Mesothelial cell of epicardium (in vitro differentiated cells): ENCODE results near the gene MRAP2. TPM values are rescaled to one million over a fixed set of nuclear protein-coding genes. Genes with fewer than 3 reads are reported as not detected.

ENCODE experiments used
- DNase-seq, 2 experiments: peaks; one replicate each; pipeline ENCODE4 v3.0.0; 2021; ENCODE audit warnings: low spot score in 2 of 2; ENCODE audit not compliant: unreplicated experiment in 2 of 2
- H3K27ac Mint-ChIP-seq: 2 replicates; pipeline ENCODE4 v1.8.0; 2021; ENCODE audit warnings: mixed read lengths
- H3K27me3 Mint-ChIP-seq: 2 replicates; pipeline ENCODE4 v1.8.0; 2021; ENCODE audit warnings: low read depth, mixed read lengths
- H3K36me3 Mint-ChIP-seq: 2 replicates; pipeline ENCODE4 v1.8.0; 2021; ENCODE audit warnings: mixed read lengths
- H3K4me1 Mint-ChIP-seq: 2 replicates; pipeline ENCODE4 v1.8.0; 2021; ENCODE audit warnings: mixed read lengths
- H3K4me3 Mint-ChIP-seq: 2 replicates; pipeline ENCODE4 v1.8.0; 2021; ENCODE audit warnings: mild to moderate bottlenecking, moderate library complexity, mixed read lengths
- H3K9me3 Mint-ChIP-seq: 2 replicates; pipeline ENCODE4 v1.8.0; 2021; ENCODE audit warnings: mixed read lengths
- total RNA-seq: library from RNA; stranded (reverse); gene quantifications from 3 replicates; pipeline ENCODE4 v1.2.1, GENCODE V29; 2021
- TF ChIP-seq, protein P1 (sequence below): fragments of 200-600 bp; sonication (generic); IDR thresholded peaks from one replicate; pipeline ENCODE4 v1.5.0; 2021; ENCODE audit warnings: antibody characterized with exemption; ENCODE audit not compliant: unreplicated experiment

The MRAP2 gene
- total RNA-seq, 1 donor from 2014 or later = 2.7 TPM

- Mint-ChIP-seq H3K27ac (no peak overlapping the region), H3K4me3 (no peak overlapping the region), H3K36me3 (no peaks in the 10 kb centered on the region), H3K4me1 (peaks cover 25% of the 10 kb centered on the region), H3K9me3 (no peaks in the 10 kb centered on the region), H3K27me3 (no peaks in the 10 kb centered on the region)
- TF ChIP-seq, protein P1, sequence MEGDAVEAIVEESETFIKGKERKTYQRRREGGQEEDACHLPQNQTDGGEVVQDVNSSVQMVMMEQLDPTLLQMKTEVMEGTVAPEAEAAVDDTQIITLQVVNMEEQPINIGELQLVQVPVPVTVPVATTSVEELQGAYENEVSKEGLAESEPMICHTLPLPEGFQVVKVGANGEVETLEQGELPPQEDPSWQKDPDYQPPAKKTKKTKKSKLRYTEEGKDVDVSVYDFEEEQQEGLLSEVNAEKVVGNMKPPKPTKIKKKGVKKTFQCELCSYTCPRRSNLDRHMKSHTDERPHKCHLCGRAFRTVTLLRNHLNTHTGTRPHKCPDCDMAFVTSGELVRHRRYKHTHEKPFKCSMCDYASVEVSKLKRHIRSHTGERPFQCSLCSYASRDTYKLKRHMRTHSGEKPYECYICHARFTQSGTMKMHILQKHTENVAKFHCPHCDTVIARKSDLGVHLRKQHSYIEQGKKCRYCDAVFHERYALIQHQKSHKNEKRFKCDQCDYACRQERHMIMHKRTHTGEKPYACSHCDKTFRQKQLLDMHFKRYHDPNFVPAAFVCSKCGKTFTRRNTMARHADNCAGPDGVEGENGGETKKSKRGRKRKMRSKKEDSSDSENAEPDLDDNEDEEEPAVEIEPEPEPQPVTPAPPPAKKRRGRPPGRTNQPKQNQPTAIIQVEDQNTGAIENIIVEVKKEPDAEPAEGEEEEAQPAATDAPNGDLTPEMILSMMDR = no peak
- DNase-seq = no peak
These were observed 24.3 kb downstream of the MRAP2 start for GRCh38 chr6:84057908-84058307.

- no peaks in the 10 kb centered on the region for H3K27me3 Mint-ChIP-seq
- peaks cover 24% of the 10 kb centered on the region for H3K4me1 Mint-ChIP-seq
- H3K27ac Mint-ChIP-seq = no peak overlapping the region
- no peaks in the 10 kb centered on the region for H3K36me3 Mint-ChIP-seq
- TF ChIP-seq, protein P1 = no peak
- H3K4me3 Mint-ChIP-seq = no peak overlapping the region
- no peak for DNase-seq
- no peaks in the 10 kb centered on the region for H3K9me3 Mint-ChIP-seq
These were observed 25.5 kb downstream of the MRAP2 start for GRCh38 chr6:84059082-84059481.

GRCh38 chr6:84061174-84061573 is 27.6 kb downstream of the MRAP2 start:
- Mint-ChIP-seq H3K27me3 (no peaks in the 10 kb centered on the region), H3K9me3 (no peaks in the 10 kb centered on the region), H3K27ac (no peak overlapping the region), H3K4me3 (no peak overlapping the region), H3K36me3 (no peaks in the 10 kb centered on the region), H3K4me1 (peaks cover 33% of the 10 kb centered on the region)
- TF ChIP-seq, protein P1 = no peak
- no peak for DNase-seq

GRCh38 chr6:84061613-84062398 is 28.2 kb downstream of the MRAP2 start:
- H3K9me3 Mint-ChIP-seq = no peaks in the 10 kb centered on the region
- no peaks in the 10 kb centered on the region for H3K36me3 Mint-ChIP-seq
- no peaks in the 10 kb centered on the region for H3K27me3 Mint-ChIP-seq
- peaks cover 40% of the 10 kb centered on the region for H3K4me1 Mint-ChIP-seq
- TF ChIP-seq, protein P1 = no peak
- H3K27ac Mint-ChIP-seq = no peak overlapping the region
- no peak for DNase-seq
- H3K4me3 Mint-ChIP-seq = no peak overlapping the region

DNA sequence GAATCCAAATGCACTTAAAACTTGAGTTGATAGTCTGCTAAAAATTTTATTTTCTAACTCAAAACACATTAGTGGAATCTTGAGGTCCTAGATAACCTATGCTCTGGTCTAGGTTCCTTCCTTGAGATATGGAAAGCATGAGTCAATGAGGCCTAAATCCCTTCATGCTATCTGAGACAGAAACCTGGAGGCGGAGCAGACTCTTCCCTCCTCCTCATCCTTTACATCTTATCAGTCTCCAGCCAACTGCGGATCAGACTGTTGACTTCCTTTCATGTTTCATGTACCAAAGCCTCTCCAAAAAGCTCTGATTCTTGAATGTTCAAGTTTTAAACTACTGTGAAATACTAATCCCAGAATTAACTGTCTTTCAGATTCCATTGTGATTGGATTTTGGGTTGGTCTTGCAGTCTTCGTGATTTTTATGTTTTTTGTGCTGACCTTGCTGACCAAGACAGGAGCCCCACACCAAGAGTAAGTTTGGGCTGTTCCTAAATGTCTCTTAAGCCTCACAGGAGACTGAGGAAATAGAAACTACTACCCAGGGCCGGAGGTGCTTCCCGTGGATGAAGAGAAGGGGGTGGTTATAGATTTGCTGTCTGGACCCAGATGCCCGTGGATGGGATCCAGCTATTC is 29.1 kb downstream of the MRAP2 start:
- DNase-seq = no peak
- Mint-ChIP-seq H3K27me3 (no peaks in the 10 kb centered on the region), H3K36me3 (no peaks in the 10 kb centered on the region), H3K9me3 (no peaks in the 10 kb centered on the region), H3K27ac (peak overlapping the region; percentile 36), H3K4me1 (peaks cover 40% of the 10 kb centered on the region), H3K4me3 (no peak overlapping the region)
- TF ChIP-seq, protein P1 = no peak
